ENCODE results near the gene C19orf33. TPM values are rescaled to one million over a fixed set of nuclear protein-coding genes. Genes with fewer than 3 reads are reported as not detected.

Gene C19orf33
- polyA plus RNA-seq, 1 donor (not counting 4 experiments of a cell fraction or from before 2014, with no cell fraction given) = 366 TPM

- Histone ChIP-seq H3K4me2 (ENCODE audit: control insufficient read depth, extremely low read depth, insufficient read depth, low read depth, low read length) (no peak overlapping the region), H3K27me3 (ENCODE audit: control insufficient read depth, extremely low read depth, insufficient read depth, low read length) (no peaks in the 10 kb centered on the region), H3K4me3 (ENCODE audit: control insufficient read depth in 2 of 3, extremely low read depth in 1 of 3, insufficient read depth in 2 of 3, low read depth in 1 of 3, low read length in 3 of 3) (no peak overlapping the region), H3K36me3 (ENCODE audit: control insufficient read depth in 2 of 2, extremely low read depth in 1 of 2, insufficient read depth in 2 of 2, low read length in 2 of 2) (peaks cover 9 to 20% of the 10 kb centered on the region in 2 experiments), H3K27ac (ENCODE audit: control insufficient read depth, insufficient read depth, low read length) (no peak overlapping the region), H3K79me2 (ENCODE audit: control insufficient read depth, insufficient read depth, low read length) (no peaks in the 10 kb centered on the region), H3K9ac (ENCODE audit: control insufficient read depth, extremely low read depth, insufficient read depth, low read length) (no peak overlapping the region), H4K20me1 (ENCODE audit: control insufficient read depth, extremely low read depth, insufficient read depth, low read length) (no peaks in the 10 kb centered on the region), H3K9me3 (ENCODE audit: control insufficient read depth, low read depth, low read length) (no peaks in the 10 kb centered on the region), H3K9me1 (ENCODE audit: control insufficient read depth, extremely low read depth, insufficient read depth, low read length) (no peaks in the 10 kb centered on the region), H2AFZ (ENCODE audit: control insufficient read depth, low read length) (no peak overlapping the region), H3K4me1 (ENCODE audit: control insufficient read depth, extremely low read depth, insufficient read depth, low read length) (peaks cover 5% of the 10 kb centered on the region)
- dilution Hi-C loops (cut with MboI; ENCODE audit: extremely low pct_ligation_motif_present, low sequenced_read_pairs) = no loop called here
- no peak for TF ChIP-seq EZH2 (IDR thresholded peaks at IDR 0.05; ENCODE audit: low read length)
- TF ChIP-seq CTCF (optimal IDR thresholded peaks at IDR 0.05 in 1 of 3, IDR thresholded peaks at IDR 0.05 in 1 of 3, conservative IDR thresholded peaks at IDR 0.05 in 1 of 3; ENCODE audit: extremely low read depth in 1 of 3, insufficient read depth in 2 of 3, low read length in 3 of 3) = no peak
- FAIRE-seq (no peak), DNase-seq (ENCODE audit: low read depth, low spot score) (no peak)
These were observed 29.2 kb downstream of the C19orf33 start for GRCh38 chr19:38333245-38333644.

DNA sequence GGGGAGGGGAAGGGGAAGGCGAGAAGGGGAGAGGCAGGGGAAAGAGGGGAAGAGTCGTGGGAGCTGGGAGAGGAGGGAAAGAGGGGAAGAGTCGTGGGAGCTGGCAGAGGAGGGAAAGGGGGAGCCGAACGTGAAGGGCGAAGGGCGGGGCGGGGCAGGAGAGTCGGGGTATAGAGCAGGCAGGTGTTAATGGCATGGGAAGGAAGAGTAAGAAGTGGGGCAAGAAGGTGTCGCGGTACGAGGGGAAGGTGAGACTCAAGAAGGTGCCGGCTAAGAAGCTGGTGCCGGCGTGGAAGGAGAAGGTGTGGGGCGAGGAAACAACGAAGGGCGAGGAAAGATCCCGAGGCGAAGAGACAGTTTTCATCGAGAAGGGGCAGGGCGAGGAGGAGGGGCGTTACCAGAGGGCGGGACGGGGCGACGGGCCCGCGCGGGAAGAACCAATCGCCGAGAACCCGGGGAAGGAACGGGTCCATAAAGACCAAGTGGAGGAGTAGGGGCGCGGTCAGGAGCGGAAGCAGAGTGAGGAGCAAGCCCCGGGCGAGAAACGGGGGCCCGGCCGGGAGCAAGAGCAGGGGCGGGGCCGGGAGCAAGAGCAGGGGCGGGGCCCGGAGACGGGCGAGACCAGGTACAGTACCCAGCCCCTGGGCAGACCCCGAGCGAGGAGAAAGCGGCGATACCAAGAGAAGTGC is 32.0 kb downstream of the C19orf33 start:
- Histone ChIP-seq H4K20me1 (ENCODE audit: control insufficient read depth, extremely low read depth, insufficient read depth, low read length) (no peaks in the 10 kb centered on the region), H3K4me1 (ENCODE audit: control insufficient read depth, extremely low read depth, insufficient read depth, low read length) (peaks cover 12% of the 10 kb centered on the region), H3K27ac (ENCODE audit: control insufficient read depth, insufficient read depth, low read length) (peak overlapping the region; percentile 93), H3K9ac (ENCODE audit: control insufficient read depth, extremely low read depth, insufficient read depth, low read length) (peak overlapping the region; percentile 93), H3K27me3 (ENCODE audit: control insufficient read depth, extremely low read depth, insufficient read depth, low read length) (no peaks in the 10 kb centered on the region), H3K9me3 (ENCODE audit: control insufficient read depth, low read depth, low read length) (no peaks in the 10 kb centered on the region), H3K36me3 (ENCODE audit: control insufficient read depth in 2 of 2, extremely low read depth in 1 of 2, insufficient read depth in 2 of 2, low read length in 2 of 2) (peaks cover 2 to 4% of the 10 kb centered on the region in 2 experiments), H2AFZ (ENCODE audit: control insufficient read depth, low read length) (peak overlapping the region; percentile 98), H3K4me3 (ENCODE audit: control insufficient read depth in 2 of 3, extremely low read depth in 1 of 3, insufficient read depth in 2 of 3, low read depth in 1 of 3, low read length in 3 of 3) (peak overlapping the region; percentile 62 to 97 (median 96)), H3K79me2 (ENCODE audit: control insufficient read depth, insufficient read depth, low read length) (no peaks in the 10 kb centered on the region), H3K4me2 (ENCODE audit: control insufficient read depth, extremely low read depth, insufficient read depth, low read depth, low read length) (peak overlapping the region; percentile 96), H3K9me1 (ENCODE audit: control insufficient read depth, extremely low read depth, insufficient read depth, low read length) (no peaks in the 10 kb centered on the region)
- dilution Hi-C loops (cut with MboI; ENCODE audit: extremely low pct_ligation_motif_present, low sequenced_read_pairs) = no loop called here
- FAIRE-seq (peak; percentile 88), DNase-seq (ENCODE audit: low read depth, low spot score) (peak; percentile 80)
- TF ChIP-seq CTCF (optimal IDR thresholded peaks at IDR 0.05 in 1 of 3, IDR thresholded peaks at IDR 0.05 in 1 of 3, conservative IDR thresholded peaks at IDR 0.05 in 1 of 3; ENCODE audit: extremely low read depth in 1 of 3, insufficient read depth in 2 of 3, low read length in 3 of 3) = no peak

Data from keratinocyte (primary cell).